Measurements from ENCODE around the gene MIEF2. TPM values are rescaled to one million over a fixed set of nuclear protein-coding genes. Genes with fewer than 3 reads are reported as not detected.

Gene MIEF2
- total and polyA plus RNA-seq, 2 donors (not counting 3 experiments of a cell fraction or from before 2014, with no cell fraction given): 8.3 to 22.7 TPM

DNA sequence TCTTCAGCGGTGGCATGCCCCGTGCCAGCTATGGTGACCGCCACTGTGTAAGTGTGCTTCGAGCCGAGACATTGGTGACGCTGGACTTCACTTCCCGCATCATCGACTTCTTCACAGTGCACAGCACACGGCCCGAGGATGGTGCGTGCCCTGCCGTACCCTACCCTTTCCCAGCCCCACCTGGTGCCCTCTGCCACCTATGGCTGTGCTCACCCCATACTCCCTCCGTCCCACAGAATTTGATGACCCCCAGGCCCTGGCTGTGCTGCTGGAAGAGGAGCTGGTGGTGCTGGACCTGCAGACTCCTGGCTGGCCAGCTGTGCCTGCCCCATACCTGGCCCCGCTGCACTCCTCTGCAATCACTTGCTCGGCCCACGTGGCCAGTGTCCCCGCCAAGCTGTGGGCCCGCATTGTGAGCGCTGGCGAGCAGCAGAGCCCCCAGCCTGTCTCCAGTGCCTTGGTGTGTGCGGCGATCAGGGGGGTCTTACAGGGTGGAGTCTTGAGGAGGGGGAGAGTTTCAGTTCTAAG, 25.5 kb upstream of the MIEF2 start:
- ChIA-PET POLR2A (no interaction called here), CTCF (interaction anchor here (1.1 to 1.7 kb wide), 3 partner anchors 11 to 17 kb away, joined by 4 to 11 read pairs (median 6); no protein-coding TSS in a partner anchor)
- Histone ChIP-seq H3K9me3 (replicated peaks; ENCODE audit: control insufficient read depth, insufficient read depth, low read length) (no peaks in the 10 kb centered on the region), H4K20me1 (replicated peaks; ENCODE audit: control insufficient read depth, extremely low read depth, insufficient read depth, low read length) (no peaks in the 10 kb centered on the region), H3K79me2 (ENCODE audit: control insufficient read depth, insufficient read depth, low read length) (peaks cover 7% of the 10 kb centered on the region), H3K4me1 (ENCODE audit: control insufficient read depth, extremely low read depth, insufficient read depth, low read length) (peaks cover 13% of the 10 kb centered on the region), H3K27me3 (ENCODE audit: control insufficient read depth in 2 of 2, insufficient read depth in 2 of 2, low read length in 2 of 2) (no peaks in the 10 kb centered on the region), H2AFZ (ENCODE audit: low read depth, low read length) (no peak overlapping the region), H3K9ac (replicated peaks; ENCODE audit: extremely low read depth, insufficient read depth, low read length) (no peak overlapping the region), H3K4me2 (ENCODE audit: insufficient read depth, low read length) (no peak overlapping the region), H3K9me1 (replicated peaks; ENCODE audit: control insufficient read depth, extremely low read depth, insufficient read depth, low read length) (no peaks in the 10 kb centered on the region), H3K4me3 (replicated peaks in 1 of 3; ENCODE audit: insufficient read depth in 1 of 3, low read depth in 1 of 3, low read length in 3 of 3) (no peak overlapping the region), H3K36me3 (ENCODE audit: control insufficient read depth in 2 of 2, extremely low read depth in 1 of 2, insufficient read depth in 2 of 2, low read length in 2 of 2) (peaks cover 6 to 44% of the 10 kb centered on the region in 2 experiments), H3K27ac (ENCODE audit: insufficient read depth, low read depth, low read length) (peak overlapping the region; percentile 89)
- TF ChIP-seq EZH2 (IDR thresholded peaks at IDR 0.05; ENCODE audit: borderline replicate concordance, low read depth, low read length, severe bottlenecking) (no peak), GATA2 (IDR thresholded peaks at IDR 0.05; ENCODE audit: insufficient read depth, insufficient read length, low read depth, low read length) (no peak), FOS (IDR thresholded peaks at IDR 0.05; ENCODE audit: borderline replicate concordance, insufficient read depth, low read length) (no peak), JUN (IDR thresholded peaks at IDR 0.05; ENCODE audit: borderline replicate concordance, insufficient read depth, insufficient read length, low read depth) (no peak), MYC (IDR thresholded peaks at IDR 0.05; ENCODE audit: low read depth, low read length) (no peak)
- BruUV-seq (replicated peaks): no TSS peak
- no peak for DNase-seq (ENCODE audit: low read depth, low spot score)
- dilution Hi-C loops (cut with MboI; ENCODE audit: extremely low pct_ligation_motif_present, low sequenced_read_pairs) (no loop called here), intact Hi-C loops (cut with micrococcal nuclease) (loop anchor here (2.0 kb wide), 1 partner anchor 80 kb away; the partner anchor contains the start of genes SMCR8 and TOP3A)
- FAIRE-seq: no peak

DNA sequence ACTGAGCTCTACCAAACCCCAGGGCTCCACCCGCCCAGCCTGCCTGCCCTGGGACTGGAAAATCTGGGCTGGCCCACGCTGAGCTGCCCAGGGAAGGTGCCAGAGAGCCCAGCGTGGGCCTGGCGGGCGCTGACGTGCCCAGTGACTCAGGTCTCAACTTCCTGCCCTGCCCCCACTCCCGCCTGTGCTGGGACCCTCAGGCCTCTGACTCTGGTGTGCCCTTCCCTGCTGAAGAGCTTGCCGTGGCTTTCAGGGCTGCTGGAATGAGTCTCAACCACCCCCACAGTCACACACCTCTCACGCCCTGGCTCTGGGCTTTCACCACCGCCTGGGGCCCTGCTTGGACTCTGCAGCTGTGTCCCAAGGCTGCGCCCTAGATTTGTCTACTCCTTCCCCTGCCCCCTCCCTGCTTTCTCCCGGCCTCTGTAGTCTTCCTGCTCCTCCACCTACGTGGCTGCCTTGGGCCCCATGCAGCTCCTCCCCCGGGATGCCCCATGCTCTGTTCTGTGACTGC, 24.7 kb upstream of the MIEF2 start:
- intact Hi-C loops (cut with micrococcal nuclease) (loop anchor here (1.0 to 2.0 kb wide), 2 partner anchors 12 to 79 kb away; partner anchors contain the start of genes SMCR8 and TOP3A), dilution Hi-C loops (cut with MboI; ENCODE audit: extremely low pct_ligation_motif_present, low sequenced_read_pairs) (no loop called here)
- CTCF ChIA-PET: interaction anchor here (0.8 to 1.7 kb wide), 6 partner anchors 12 to 87 kb away, joined by 3 to 11 read pairs (median 4); no protein-coding TSS in a partner anchor
- peaks cover 13% of the 10 kb centered on the region for H3K4me1 ChIP-seq (ENCODE audit: control insufficient read depth, extremely low read depth, insufficient read depth, low read length)
- DNase-seq (ENCODE audit: low read depth, low spot score) (peak; percentile 72), FAIRE-seq (peak; percentile 86)
- H3K36me3 ChIP-seq (ENCODE audit: control insufficient read depth in 2 of 2, extremely low read depth in 1 of 2, insufficient read depth in 2 of 2, low read length in 2 of 2): peaks cover 6 to 49% of the 10 kb centered on the region in 2 experiments
- POLR2A ChIA-PET: interaction anchor here (0.6 kb wide), 1 partner anchor 21 kb away, joined by 3 read pairs; no protein-coding TSS in a partner anchor
- H3K27ac ChIP-seq (ENCODE audit: insufficient read depth, low read depth, low read length): peak overlapping the region; percentile 89
- H3K4me2 ChIP-seq (ENCODE audit: insufficient read depth, low read length): no peak overlapping the region
- no peaks in the 10 kb centered on the region for H3K79me2 ChIP-seq (ENCODE audit: control insufficient read depth, insufficient read depth, low read length)
- no TSS peak for BruUV-seq (replicated peaks)
- H3K4me3 ChIP-seq (replicated peaks in 1 of 3; ENCODE audit: insufficient read depth in 1 of 3, low read depth in 1 of 3, low read length in 3 of 3): no peak overlapping the region
- H3K9ac ChIP-seq (replicated peaks; ENCODE audit: extremely low read depth, insufficient read depth, low read length): peak overlapping the region; percentile 53
- TF ChIP-seq MAX (IDR thresholded peaks at IDR 0.05; ENCODE audit: insufficient read depth, insufficient read length) (no peak), CTCF (IDR thresholded peaks at IDR 0.05; ENCODE audit: extremely low read depth in 1 of 2, insufficient read depth in 1 of 2, low read depth in 1 of 2, low read length in 2 of 2) (no peak), GATA2 (IDR thresholded peaks at IDR 0.05; ENCODE audit: insufficient read depth, insufficient read length, low read depth, low read length) (no peak), EZH2 (IDR thresholded peaks at IDR 0.05; ENCODE audit: borderline replicate concordance, low read depth, low read length, severe bottlenecking) (no peak), MYC (IDR thresholded peaks at IDR 0.05; ENCODE audit: low read depth, low read length) (no peak), FOS (IDR thresholded peaks at IDR 0.05; ENCODE audit: borderline replicate concordance, insufficient read depth, low read length) (peak; percentile 76), POLR2A (IDR thresholded peaks at IDR 0.05; ENCODE audit: low read depth, low read length) (no peak), POLR2AphosphoS5 (IDR thresholded peaks at IDR 0.05; ENCODE audit: insufficient read depth, low read depth, low read length) (peak; percentile 69), JUN (IDR thresholded peaks at IDR 0.05; ENCODE audit: borderline replicate concordance, insufficient read depth, insufficient read length, low read depth) (peak; percentile 46)
- H3K9me1 ChIP-seq (replicated peaks; ENCODE audit: control insufficient read depth, extremely low read depth, insufficient read depth, low read length): no peaks in the 10 kb centered on the region
- no peaks in the 10 kb centered on the region for H4K20me1 ChIP-seq (replicated peaks; ENCODE audit: control insufficient read depth, extremely low read depth, insufficient read depth, low read length)
- H3K27me3 ChIP-seq (ENCODE audit: control insufficient read depth in 2 of 2, insufficient read depth in 2 of 2, low read length in 2 of 2): no peaks in the 10 kb centered on the region
- H3K9me3 ChIP-seq (replicated peaks; ENCODE audit: control insufficient read depth, insufficient read depth, low read length): no peaks in the 10 kb centered on the region
- peak overlapping the region; percentile 30 for H2AFZ ChIP-seq (ENCODE audit: low read depth, low read length)
